Cardiac ventricle fibroblast (primary cell): ENCODE results near the gene HPSE2. TPM values are rescaled to one million over a fixed set of nuclear protein-coding genes. Genes with fewer than 3 reads are reported as not detected.

Experiments used
- total RNA-seq: library from RNA; depleted of rRNA; stranded (reverse); fragments of >200 nt; gene quantifications from 2 replicates; pipeline ENCODE4 v1.2.3, GENCODE V29; 2015

The HPSE2 gene
- total RNA-seq, result not detected in 2 replicates

DNA sequence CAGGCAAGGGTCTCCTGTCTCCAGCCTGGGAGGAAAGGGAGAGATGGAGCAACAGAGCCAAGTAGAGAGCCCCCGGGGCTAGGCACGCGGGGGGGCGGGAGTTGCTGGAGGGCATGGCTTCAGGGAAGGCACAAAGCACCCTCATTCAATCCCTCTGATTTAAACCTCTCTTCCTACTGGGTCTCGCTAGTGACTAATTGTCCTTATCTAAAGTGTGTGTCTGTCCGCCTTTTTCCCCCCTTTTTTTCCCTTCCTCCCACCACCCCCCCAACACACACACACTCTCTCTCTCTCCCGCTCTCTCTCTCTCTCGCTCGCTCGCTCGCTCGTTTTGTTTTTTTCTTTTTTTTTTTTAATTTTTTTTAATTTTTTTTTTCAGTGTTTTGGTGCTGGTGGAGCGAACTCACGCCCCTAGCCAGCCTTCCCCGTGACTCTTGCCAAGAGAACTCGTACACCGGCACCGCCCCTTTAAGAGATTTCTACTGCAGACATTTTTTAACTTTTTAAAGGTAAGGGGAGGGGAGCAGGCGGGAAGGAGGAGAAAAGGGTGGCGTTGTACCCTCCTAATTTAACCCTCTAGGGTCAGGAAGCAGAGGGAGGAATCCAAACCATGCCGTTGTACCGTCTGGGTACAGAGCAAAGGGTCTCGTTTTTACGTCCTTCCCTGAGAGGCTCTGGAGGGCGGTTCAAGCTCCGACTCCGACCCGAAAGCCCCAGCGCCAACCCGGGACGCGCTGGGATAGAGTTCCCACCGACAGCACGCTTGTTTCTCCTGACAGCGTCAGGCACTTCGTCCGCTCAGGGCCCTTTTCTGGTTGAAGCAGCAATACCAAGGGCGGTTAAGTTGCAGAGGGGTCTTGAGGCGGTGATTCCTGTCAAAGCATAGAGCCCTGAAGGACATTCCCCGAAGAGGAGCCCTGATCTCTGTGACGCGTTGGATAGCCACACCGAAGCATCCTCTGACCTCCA is at the start of gene HPSE2:
TSS of gene HPSE2 (minus strand) at position 195 of the 969 bp plus-strand sequence.

DNA sequence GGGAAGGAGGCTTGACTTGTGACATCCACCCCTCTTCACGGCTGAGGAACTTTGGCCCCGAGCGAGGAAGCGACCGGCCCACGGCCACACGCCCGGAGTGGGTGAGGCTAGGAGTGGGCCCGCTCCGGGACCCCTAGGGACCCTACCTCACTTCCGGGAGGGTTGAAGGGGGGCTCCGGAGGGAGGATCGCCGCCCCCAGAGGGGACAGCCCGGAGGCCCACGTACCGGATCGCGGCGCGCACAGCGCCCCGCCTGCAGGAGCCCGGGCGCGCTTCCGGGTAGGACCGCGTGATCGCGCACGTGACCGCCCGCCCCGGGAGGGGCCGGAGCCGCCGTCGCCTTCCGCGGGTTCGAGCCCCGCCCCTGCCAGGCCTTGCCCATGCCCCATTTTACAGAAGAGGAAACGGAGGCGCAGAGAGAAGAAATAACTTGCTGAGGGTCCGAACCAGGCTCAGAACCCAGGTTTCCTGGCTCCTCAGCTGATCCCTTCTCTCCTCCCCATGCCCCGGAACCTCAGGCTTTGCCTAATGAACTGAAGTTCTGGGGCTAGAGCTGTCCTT is 788.9 kb downstream of the HPSE2 start, which contains the start of gene HPS1:
TSS of gene HPS1 (minus strand) at position 275 of the 561 bp plus-strand sequence. CDS start 3,695 bp downstream, outside the sequence.

DNA sequence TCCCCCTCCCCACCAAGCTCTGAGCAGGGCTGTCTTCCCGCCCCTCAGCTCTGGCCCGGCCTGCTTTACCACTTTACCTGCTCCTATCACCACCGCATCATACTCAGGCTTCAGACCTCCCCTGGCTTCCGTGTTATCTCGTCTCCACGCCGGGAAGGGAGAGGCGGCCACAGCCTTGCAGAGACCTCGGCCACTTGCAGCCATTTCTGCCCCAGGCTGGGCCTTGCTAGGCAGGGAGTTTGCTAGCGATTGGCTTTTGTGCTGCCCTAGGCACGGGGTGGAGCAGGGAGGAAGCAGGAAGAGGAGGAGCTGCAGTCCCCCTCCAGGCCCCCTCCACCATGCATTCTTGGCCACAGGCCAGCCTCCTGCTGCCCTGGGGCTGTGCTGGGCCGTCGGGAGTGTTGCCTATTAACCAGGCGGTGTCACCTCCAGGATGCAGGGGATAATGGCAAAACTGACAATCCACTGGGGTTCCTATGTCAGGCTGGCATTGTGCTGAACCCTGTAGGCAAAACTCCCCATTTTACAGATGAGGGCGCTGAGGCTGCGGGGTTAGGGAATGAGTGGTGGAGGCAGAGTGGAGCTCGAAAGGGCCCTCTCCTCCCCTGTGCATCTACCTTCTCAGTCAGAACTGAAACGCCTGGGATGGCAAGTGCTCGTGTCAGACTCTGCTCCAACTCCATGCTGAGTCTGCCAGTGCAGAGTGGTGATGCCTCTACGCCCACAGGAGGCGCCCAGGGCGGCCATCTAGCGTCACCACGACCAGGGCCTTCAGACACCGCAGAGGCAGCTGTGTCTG is 820.5 kb downstream of the HPSE2 start, which contains the start of gene PYROXD2:
TSS of gene PYROXD2 (minus strand) at position 251 of the 799 bp plus-strand sequence. CDS start at position 204, 47 bp downstream.

Other genes with a start within 250 kb of the HPSE2 start
- 0.05 and 0.06 TPM in 2 replicates for gene CNNM1, start 93.5 kb upstream of the HPSE2 start, total RNA-seq
- 8.9 and 15.8 TPM in 2 replicates for gene GOT1, start 194.8 kb upstream of the HPSE2 start, total RNA-seq